ENCODE measurements around the gene GUCD1. TPM values are rescaled to one million over a fixed set of nuclear protein-coding genes. Genes with fewer than 3 reads are reported as not detected.
A peak's percentile ranks its signal among the peaks of the same experiment; 100 is the strongest.

The GUCD1 gene
- polyA plus RNA-seq, 1 donor (not counting 4 experiments of a cell fraction or from before 2014, with no cell fraction given): 43.0 TPM

GRCh38 chr22:24503843-24504338 is 51.0 kb downstream of the GUCD1 start:
- TF ChIP-seq EZH2 (IDR thresholded peaks at IDR 0.05; ENCODE audit: low read length): no peak
- Histone ChIP-seq H3K9me3 (ENCODE audit: control insufficient read depth, low read depth, low read length) (no peaks in the 10 kb centered on the region), H3K27me3 (ENCODE audit: control insufficient read depth, extremely low read depth, insufficient read depth, low read length) (peaks cover 4% of the 10 kb centered on the region), H3K4me3 (ENCODE audit: control insufficient read depth in 2 of 3, extremely low read depth in 1 of 3, insufficient read depth in 2 of 3, low read depth in 1 of 3, low read length in 3 of 3) (no peak overlapping the region), H3K9me1 (ENCODE audit: control insufficient read depth, extremely low read depth, insufficient read depth, low read length) (no peaks in the 10 kb centered on the region), H3K9ac (ENCODE audit: control insufficient read depth, extremely low read depth, insufficient read depth, low read length) (no peak overlapping the region), H3K4me2 (ENCODE audit: control insufficient read depth, extremely low read depth, insufficient read depth, low read depth, low read length) (no peak overlapping the region), H3K27ac (ENCODE audit: control insufficient read depth, insufficient read depth, low read length) (no peak overlapping the region), H3K36me3 (ENCODE audit: control insufficient read depth in 2 of 2, extremely low read depth in 1 of 2, insufficient read depth in 2 of 2, low read length in 2 of 2) (no peaks in the 10 kb centered on the region), H3K4me1 (ENCODE audit: control insufficient read depth, extremely low read depth, insufficient read depth, low read length) (peaks cover 5% of the 10 kb centered on the region), H3K79me2 (ENCODE audit: control insufficient read depth, insufficient read depth, low read length) (no peaks in the 10 kb centered on the region), H2AFZ (ENCODE audit: control insufficient read depth, low read length) (no peak overlapping the region), H4K20me1 (ENCODE audit: control insufficient read depth, extremely low read depth, insufficient read depth, low read length) (no peaks in the 10 kb centered on the region)
- DNase-seq (ENCODE audit: low read depth, low spot score) (no peak), FAIRE-seq (no peak)
- dilution Hi-C loops (cut with MboI; ENCODE audit: extremely low pct_ligation_motif_present, low sequenced_read_pairs): no loop called here

- no peak overlapping the region for H3K9ac ChIP-seq (ENCODE audit: control insufficient read depth, extremely low read depth, insufficient read depth, low read length)
- no peaks in the 10 kb centered on the region for H3K9me1 ChIP-seq (ENCODE audit: control insufficient read depth, extremely low read depth, insufficient read depth, low read length)
- no peak overlapping the region for H3K4me2 ChIP-seq (ENCODE audit: control insufficient read depth, extremely low read depth, insufficient read depth, low read depth, low read length)
- peaks cover 4% of the 10 kb centered on the region for H3K27me3 ChIP-seq (ENCODE audit: control insufficient read depth, extremely low read depth, insufficient read depth, low read length)
- DNase-seq (ENCODE audit: low read depth, low spot score): no peak
- H4K20me1 ChIP-seq (ENCODE audit: control insufficient read depth, extremely low read depth, insufficient read depth, low read length): no peaks in the 10 kb centered on the region
- peak; percentile 44 to 84 (median 76) for TF ChIP-seq CTCF (optimal IDR thresholded peaks at IDR 0.05 in 1 of 3, IDR thresholded peaks at IDR 0.05 in 1 of 3, conservative IDR thresholded peaks at IDR 0.05 in 1 of 3; ENCODE audit: extremely low read depth in 1 of 3, insufficient read depth in 2 of 3, low read length in 3 of 3)
- no peak for TF ChIP-seq EZH2 (IDR thresholded peaks at IDR 0.05; ENCODE audit: low read length)
- peaks cover 5% of the 10 kb centered on the region for H3K4me1 ChIP-seq (ENCODE audit: control insufficient read depth, extremely low read depth, insufficient read depth, low read length)
- H3K4me3 ChIP-seq (ENCODE audit: control insufficient read depth in 2 of 3, extremely low read depth in 1 of 3, insufficient read depth in 2 of 3, low read depth in 1 of 3, low read length in 3 of 3): no peak overlapping the region
- H3K36me3 ChIP-seq (ENCODE audit: control insufficient read depth in 2 of 2, extremely low read depth in 1 of 2, insufficient read depth in 2 of 2, low read length in 2 of 2): no peaks in the 10 kb centered on the region
- H3K9me3 ChIP-seq (ENCODE audit: control insufficient read depth, low read depth, low read length): no peaks in the 10 kb centered on the region
- H2AFZ ChIP-seq (ENCODE audit: control insufficient read depth, low read length): no peak overlapping the region
- no peak for FAIRE-seq
- no peak overlapping the region for H3K27ac ChIP-seq (ENCODE audit: control insufficient read depth, insufficient read depth, low read length)
- dilution Hi-C loops (cut with MboI; ENCODE audit: extremely low pct_ligation_motif_present, low sequenced_read_pairs): no loop called here
- no peaks in the 10 kb centered on the region for H3K79me2 ChIP-seq (ENCODE audit: control insufficient read depth, insufficient read depth, low read length)
Measured at GRCh38 chr22:24503137-24503842, 51.6 kb downstream of the GUCD1 start.
